Measurements from ENCODE around the gene KCNQ2.
A peak's percentile ranks its signal among the peaks of the same experiment; 100 is the strongest.

The KCNQ2 gene

GRCh38 chr20:63520504-63520933 lies 48.1 kb upstream of the KCNQ2 start, which contains the start of gene PPDPF:
TSS of gene PPDPF (plus strand) at chr20:63520765. CDS start at chr20:63521309, 544 bp downstream.
- Histone ChIP-seq H3K79me1 (ENCODE audit: low read depth, low read length) (peaks cover 22% of the 10 kb centered on the region), H2BK120ac (ENCODE audit: low read depth, low read length) (peak within 1 kb of the TSS; percentile 81), H3K14ac (ENCODE audit: low read length) (peak within 1 kb of the TSS; percentile 90), H4K91ac (ENCODE audit: low read depth, low read length, poor library complexity) (peak within 1 kb of the TSS; percentile 99), H4K8ac (ENCODE audit: low read depth, low read length) (peak within 1 kb of the TSS; percentile 43), H2BK12ac (ENCODE audit: low read length) (peak within 1 kb of the TSS; percentile 90), H3K18ac (ENCODE audit: low read length) (peak within 1 kb of the TSS; percentile 99), H3K4me3 (ENCODE audit: low read length in 2 of 2) (peak within 1 kb of the TSS; percentile 92 to 99), H3K23ac (ENCODE audit: low read depth, low read length, poor library complexity) (peak within 1 kb of the TSS; percentile 98), H2BK5ac (ENCODE audit: low read length) (peak within 1 kb of the TSS; percentile 96), H3K27ac (replicated peaks; ENCODE audit: low read length) (peak within 1 kb of the TSS; percentile 85), H3K36me3 (replicated peaks in 1 of 2; ENCODE audit: control insufficient read depth in 2 of 2, insufficient read depth in 2 of 2, low read length in 2 of 2) (peaks cover 19 to 50% of the 10 kb centered on the region in 2 donors), H3K4ac (ENCODE audit: low read length) (peak within 1 kb of the TSS; percentile 93), H3K9me3 (replicated peaks in 1 of 2; ENCODE audit: control insufficient read depth in 2 of 2, insufficient read depth in 1 of 2, low read depth in 1 of 2, low read length in 2 of 2) (peaks cover 12 to 20% of the 10 kb centered on the region in 2 donors), H3K27me3 (ENCODE audit: control insufficient read depth in 3 of 3, insufficient read depth in 3 of 3, low read depth in 1 of 3, low read length in 3 of 3) (peaks cover 0 to 3% (median 0%) of the 10 kb centered on the region in 3 experiments), H3K4me1 (ENCODE audit: control insufficient read depth in 2 of 2, insufficient read depth in 1 of 2, low read depth in 1 of 2, low read length in 2 of 2) (peaks cover 13 to 15% of the 10 kb centered on the region in 2 donors), H3K9ac (ENCODE audit: low read depth, low read length, poor library complexity) (peak within 1 kb of the TSS; percentile 98), H2AK5ac (ENCODE audit: low read depth, low read length) (peak within 1 kb of the TSS; percentile 99), H2AFZ (ENCODE audit: low read length) (peak within 1 kb of the TSS; percentile 91), H3K4me2 (ENCODE audit: insufficient read depth, low read length, poor library complexity, severe bottlenecking) (peak within 1 kb of the TSS; percentile 96), H2BK15ac (ENCODE audit: low read length) (peak within 1 kb of the TSS; percentile 97)
- peak; percentile 87 for DNase-seq (ENCODE audit: low spot score)
- no CpG with 5 or more reads among the region's 64 CpGs for WGBS, 2 donors (ENCODE audit: extremely low coverage in 2 of 2, insufficient read length in 2 of 2, insufficient replicate concordance in 1 of 2)

- H3K4me2 ChIP-seq (ENCODE audit: insufficient read depth, low read length, poor library complexity, severe bottlenecking) = peak overlapping the region; percentile 96
- no CpG with 5 or more reads among the region's 72 CpGs for WGBS, 2 donors (ENCODE audit: extremely low coverage in 2 of 2, insufficient read length in 2 of 2, insufficient replicate concordance in 1 of 2)
- peak overlapping the region; percentile 93 for H3K4ac ChIP-seq (ENCODE audit: low read length)
- peak overlapping the region; percentile 90 for H2BK12ac ChIP-seq (ENCODE audit: low read length)
- peak overlapping the region; percentile 98 for H3K23ac ChIP-seq (ENCODE audit: low read depth, low read length, poor library complexity)
- peak overlapping the region; percentile 97 for H2BK15ac ChIP-seq (ENCODE audit: low read length)
- peaks cover 13 to 15% of the 10 kb centered on the region in 2 donors for H3K4me1 ChIP-seq (ENCODE audit: control insufficient read depth in 2 of 2, insufficient read depth in 1 of 2, low read depth in 1 of 2, low read length in 2 of 2)
- peak overlapping the region; percentile 96 for H2BK5ac ChIP-seq (ENCODE audit: low read length)
- H3K9ac ChIP-seq (ENCODE audit: low read depth, low read length, poor library complexity) = peak overlapping the region; percentile 90
- peak overlapping the region; percentile 86 to 99 for H3K4me3 ChIP-seq (ENCODE audit: low read length in 2 of 2)
- no peak overlapping the region for H4K91ac ChIP-seq (ENCODE audit: low read depth, low read length, poor library complexity)
- H3K27ac ChIP-seq (replicated peaks; ENCODE audit: low read length) = peak overlapping the region; percentile 85
- peaks cover 22% of the 10 kb centered on the region for H3K79me1 ChIP-seq (ENCODE audit: low read depth, low read length)
- H3K14ac ChIP-seq (ENCODE audit: low read length) = peak overlapping the region; percentile 90
- peak overlapping the region; percentile 99 for H2AK5ac ChIP-seq (ENCODE audit: low read depth, low read length)
- no peak overlapping the region for H4K8ac ChIP-seq (ENCODE audit: low read depth, low read length)
- peaks cover 19 to 50% of the 10 kb centered on the region in 2 donors for H3K36me3 ChIP-seq (replicated peaks in 1 of 2; ENCODE audit: control insufficient read depth in 2 of 2, insufficient read depth in 2 of 2, low read length in 2 of 2)
- peak overlapping the region; percentile 91 for H2AFZ ChIP-seq (ENCODE audit: low read length)
- peaks cover 12 to 20% of the 10 kb centered on the region in 2 donors for H3K9me3 ChIP-seq (replicated peaks in 1 of 2; ENCODE audit: control insufficient read depth in 2 of 2, insufficient read depth in 1 of 2, low read depth in 1 of 2, low read length in 2 of 2)
- H3K27me3 ChIP-seq (ENCODE audit: control insufficient read depth in 3 of 3, insufficient read depth in 3 of 3, low read depth in 1 of 3, low read length in 3 of 3) = peaks cover 0 to 3% (median 0%) of the 10 kb centered on the region in 3 experiments
- peak overlapping the region; percentile 97 for H3K18ac ChIP-seq (ENCODE audit: low read length)
- no peak for DNase-seq (ENCODE audit: low spot score)
- peak overlapping the region; percentile 81 for H2BK120ac ChIP-seq (ENCODE audit: low read depth, low read length)
These were observed 47.4 kb upstream of the KCNQ2 start for GRCh38 chr20:63519668-63520503.

GRCh38 chr20:63518946-63519667 lies 46.7 kb upstream of the KCNQ2 start:
- no peak for DNase-seq (ENCODE audit: low spot score)
- Histone ChIP-seq H3K79me1 (ENCODE audit: low read depth, low read length) (peaks cover 22% of the 10 kb centered on the region), H2BK15ac (ENCODE audit: low read length) (peak overlapping the region; percentile 97), H2BK5ac (ENCODE audit: low read length) (peak overlapping the region; percentile 84), H4K91ac (ENCODE audit: low read depth, low read length, poor library complexity) (no peak overlapping the region), H2AFZ (ENCODE audit: low read length) (peak overlapping the region; percentile 91), H3K23ac (ENCODE audit: low read depth, low read length, poor library complexity) (peak overlapping the region; percentile 98), H3K27ac (replicated peaks; ENCODE audit: low read length) (no peak overlapping the region), H3K9me3 (replicated peaks in 1 of 2; ENCODE audit: control insufficient read depth in 2 of 2, insufficient read depth in 1 of 2, low read depth in 1 of 2, low read length in 2 of 2) (peaks cover 12 to 20% of the 10 kb centered on the region in 2 donors), H2BK120ac (ENCODE audit: low read depth, low read length) (peak overlapping the region; percentile 81), H2BK12ac (ENCODE audit: low read length) (peak overlapping the region; percentile 90), H3K4me1 (ENCODE audit: control insufficient read depth in 2 of 2, insufficient read depth in 1 of 2, low read depth in 1 of 2, low read length in 2 of 2) (peaks cover 13 to 14% of the 10 kb centered on the region in 2 donors), H3K4ac (ENCODE audit: low read length) (peak overlapping the region; percentile 93), H3K27me3 (ENCODE audit: control insufficient read depth in 3 of 3, insufficient read depth in 3 of 3, low read depth in 1 of 3, low read length in 3 of 3) (peaks cover 0 to 3% (median 0%) of the 10 kb centered on the region in 3 experiments), H3K4me3 (ENCODE audit: low read length in 2 of 2) (peak overlapping the region; percentile 86 to 99), H4K8ac (ENCODE audit: low read depth, low read length) (no peak overlapping the region), H3K4me2 (ENCODE audit: insufficient read depth, low read length, poor library complexity, severe bottlenecking) (peak overlapping the region; percentile 96), H2AK5ac (ENCODE audit: low read depth, low read length) (peak overlapping the region; percentile 99), H3K18ac (ENCODE audit: low read length) (peak overlapping the region; percentile 97), H3K36me3 (replicated peaks in 1 of 2; ENCODE audit: control insufficient read depth in 2 of 2, insufficient read depth in 2 of 2, low read length in 2 of 2) (peaks cover 19 to 50% of the 10 kb centered on the region in 2 donors), H3K9ac (ENCODE audit: low read depth, low read length, poor library complexity) (peak overlapping the region; percentile 90), H3K14ac (ENCODE audit: low read length) (peak overlapping the region; percentile 90)
- WGBS, 2 donors (ENCODE audit: extremely low coverage in 2 of 2, insufficient read length in 2 of 2, insufficient replicate concordance in 1 of 2) = no CpG with 5 or more reads among the region's 32 CpGs

All from neuronal stem cell (in vitro differentiated cells).